HepG2 (cell line): ENCODE measurements around the gene GCN1. TPM values are rescaled to one million over a fixed set of nuclear protein-coding genes. Genes with fewer than 3 reads are reported as not detected.

Experiments used
- DMAP1 ChIP-seq: IDR thresholded peaks from 2 replicates; pipeline ENCODE4 v1.6.1; 2016
- FIP1L1 ChIP-seq: fragments of 200-400 bp; formaldehyde crosslinking; IDR thresholded peaks from 2 replicates; pipeline ENCODE4 v1.6.1; 2018; ENCODE audit warnings: low read depth, mild to moderate bottlenecking, low read length, moderate library complexity, borderline replicate concordance; ENCODE audit not compliant: insufficient read depth
- FOXP1 ChIP-seq, 2 experiments: fragments of 450-650 bp in 1 of 2; IDR thresholded peaks; 2 replicates each; pipeline ENCODE4 v1.6.1; 2017 to 2018; ENCODE audit warnings: antibody characterized with exemption in 1 of 2
- HDAC1 ChIP-seq: sonication (generic); formaldehyde crosslinking; IDR thresholded peaks from 2 replicates; pipeline ENCODE4 v1.5.1; 2020; ENCODE audit warnings: mild to moderate bottlenecking, missing genetic modification reagents
- MED13 ChIP-seq: sonication (generic); formaldehyde crosslinking; IDR thresholded peaks from 2 replicates; pipeline ENCODE4 v1.5.0; 2020; ENCODE audit warnings: missing genetic modification reagents
- MIER3 ChIP-seq: IDR thresholded peaks from 2 replicates; pipeline ENCODE4 v1.6.1; 2016; ENCODE audit warnings: missing compliant biosample characterization, borderline replicate concordance
- MYC ChIP-seq: sonication (generic); formaldehyde crosslinking; IDR thresholded peaks from 2 replicates; pipeline ENCODE4 v1.9.0; 2021; ENCODE audit warnings: missing genetic modification reagents, borderline replicate concordance
- PHF21A ChIP-seq: sonication (generic); formaldehyde crosslinking; IDR thresholded peaks from 2 replicates; pipeline ENCODE4 v1.5.0; 2020; ENCODE audit warnings: mild to moderate bottlenecking, missing genetic modification reagents
- RFXAP ChIP-seq: sonication (generic); formaldehyde crosslinking; IDR thresholded peaks from 2 replicates; pipeline ENCODE4 v1.4.0; 2020; ENCODE audit warnings: missing genetic modification reagents, borderline replicate concordance
- SATB2 ChIP-seq: sonication (generic); formaldehyde crosslinking; IDR thresholded peaks from 2 replicates; pipeline ENCODE4 v1.5.0; 2020; ENCODE audit warnings: missing genetic modification reagents
- TCF12 ChIP-seq, 2 experiments: fragments of 450-650 bp in 1 of 2; sonication (generic) in 1 of 2; formaldehyde crosslinking in 1 of 2; IDR thresholded peaks; 2 replicates each; pipeline versions ENCODE4 v1.6.1 to v1.8.0; 2017 to 2022; ENCODE audit warnings: antibody characterized with exemption in 1 of 2, mild to moderate bottlenecking in 1 of 2, missing genetic modification reagents in 1 of 2, moderate library complexity in 1 of 2
- ZC3H4 ChIP-seq: sonication (generic); formaldehyde crosslinking; IDR thresholded peaks from 2 replicates; pipeline ENCODE4 v1.4.0; 2020; ENCODE audit warnings: missing genetic modification reagents, borderline replicate concordance
- ZNF407 ChIP-seq: sonication (generic); formaldehyde crosslinking; IDR thresholded peaks from one replicate; pipeline ENCODE4 v1.5.1; 2020; ENCODE audit warnings: mild to moderate bottlenecking, missing genetic modification reagents; ENCODE audit errors: not compliant biosample characterization
- ZNF496 ChIP-seq: sonication (generic); formaldehyde crosslinking; IDR thresholded peaks from 2 replicates; pipeline ENCODE4 v1.8.1; 2023; ENCODE audit warnings: mild to moderate bottlenecking, moderate library complexity, missing genetic modification reagents; ENCODE audit not compliant: insufficient replicate concordance
- ZNF547 ChIP-seq: sonication (generic); formaldehyde crosslinking; IDR thresholded peaks from 2 replicates; pipeline ENCODE4 v1.5.1; 2020; ENCODE audit warnings: mild to moderate bottlenecking, missing genetic modification reagents
- ZNF670 ChIP-seq: sonication (generic); formaldehyde crosslinking; IDR thresholded peaks from 2 replicates; pipeline ENCODE4 v1.8.0; 2022; ENCODE audit warnings: mild to moderate bottlenecking, missing genetic modification reagents, borderline replicate concordance
- ZNF790 ChIP-seq: sonication (generic); formaldehyde crosslinking; IDR thresholded peaks from 2 replicates; pipeline ENCODE4 v1.8.0; 2022; ENCODE audit warnings: missing genetic modification reagents, mild to moderate bottlenecking, borderline replicate concordance
- polyA plus RNA-seq, 8 experiments: library from polyadenylated mRNA; depleted of rRNA in 3 of 8; stranded (reverse) in 7 of 8; unstranded in 1 of 8; fragments of >200 nt; fragmentation: Illumina TruSeq in 4 of 8; extraction: Trizol in 4 of 8; gene quantifications; 2 replicates each; pipeline versions ENCODE4 v1.2.1 to v1.2.3, GENCODE V29; 2011 to 2016; ENCODE audit warnings: low read depth in 4 of 8, missing spikeins in 1 of 8, mixed read lengths in 1 of 8; ENCODE audit not compliant: insufficient read depth in 1 of 8
- total RNA-seq, 5 experiments: library from RNA; depleted of rRNA; stranded (reverse); fragments of >200 nt; fragmentation: Illumina TruSeq; extraction: Trizol; gene quantifications; 2 replicates each; pipeline ENCODE4 v1.2.3, GENCODE V29; 2016; ENCODE audit warnings: low read depth in 1 of 5
- TF ChIP-seq, protein P1 (sequence below): sonication (generic); formaldehyde crosslinking; IDR thresholded peaks from 2 replicates; pipeline ENCODE4 v1.4.0; 2020; ENCODE audit warnings: missing genetic modification reagents

Gene GCN1
- total and polyA plus RNA-seq, 2 of the 13 experiments (the other 11 are each of a cell fraction or from before 2014, with no cell fraction given): 58.2 to 83.0 TPM

DNA sequence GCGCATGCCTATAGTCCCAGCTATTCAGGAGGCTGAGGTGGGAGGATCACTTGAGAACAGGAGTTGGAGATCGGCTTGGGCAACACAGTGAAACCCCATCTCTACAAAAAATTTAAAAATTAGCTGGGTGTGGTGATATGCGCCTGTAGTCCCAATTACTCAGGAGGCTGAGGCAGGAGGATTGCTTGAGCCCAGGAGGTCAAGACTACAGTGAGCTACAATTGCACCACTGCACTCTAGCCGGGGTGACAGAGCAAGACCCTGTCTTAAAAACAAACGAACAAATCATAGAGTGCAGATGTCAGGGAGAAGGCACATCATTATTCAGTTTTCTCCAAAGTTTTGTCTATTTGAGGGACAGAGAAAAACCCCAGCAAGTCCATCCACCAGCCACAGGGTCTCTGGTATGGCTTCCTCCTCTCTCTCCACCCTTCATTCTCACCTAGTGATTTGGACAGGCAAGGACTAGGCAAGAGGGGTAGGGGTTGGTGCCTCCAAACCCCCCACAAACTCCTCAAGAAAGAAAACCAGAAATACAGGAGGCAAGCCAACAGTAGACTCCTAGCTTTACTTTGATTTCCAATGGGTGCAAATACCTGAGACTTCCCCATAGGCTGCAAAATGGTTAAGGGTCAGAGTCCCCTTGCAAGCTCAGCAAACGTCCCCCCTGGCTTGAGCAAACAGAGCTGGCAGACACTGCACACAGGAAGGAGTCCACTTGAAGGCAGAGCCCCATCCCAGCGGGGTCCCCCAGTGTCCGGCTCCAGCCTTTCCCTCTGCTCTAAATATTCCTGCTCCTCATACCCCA, 32.9 kb upstream of the GCN1 start (continued):
- TF ChIP-seq ZNF496: no peak
- TF ChIP-seq ZC3H4 (CRISPR knock-in tag): no peak
- no peak for TF ChIP-seq HDAC1 (CRISPR knock-in tag)
- no peak for TF ChIP-seq PHF21A (CRISPR knock-in tag)
- TF ChIP-seq FIP1L1: no peak
- no peak for TF ChIP-seq TCF12 (IDR thresholded peaks at IDR 0.05)
- peak; percentile 50; the same call in 1 of the 2 replicates for TF ChIP-seq TCF12 (CRISPR knock-in tag; IDR thresholded peaks at IDR 0.05)
- TF ChIP-seq DMAP1 (CRISPR knock-in tag): no peak
- TF ChIP-seq, protein P1, sequence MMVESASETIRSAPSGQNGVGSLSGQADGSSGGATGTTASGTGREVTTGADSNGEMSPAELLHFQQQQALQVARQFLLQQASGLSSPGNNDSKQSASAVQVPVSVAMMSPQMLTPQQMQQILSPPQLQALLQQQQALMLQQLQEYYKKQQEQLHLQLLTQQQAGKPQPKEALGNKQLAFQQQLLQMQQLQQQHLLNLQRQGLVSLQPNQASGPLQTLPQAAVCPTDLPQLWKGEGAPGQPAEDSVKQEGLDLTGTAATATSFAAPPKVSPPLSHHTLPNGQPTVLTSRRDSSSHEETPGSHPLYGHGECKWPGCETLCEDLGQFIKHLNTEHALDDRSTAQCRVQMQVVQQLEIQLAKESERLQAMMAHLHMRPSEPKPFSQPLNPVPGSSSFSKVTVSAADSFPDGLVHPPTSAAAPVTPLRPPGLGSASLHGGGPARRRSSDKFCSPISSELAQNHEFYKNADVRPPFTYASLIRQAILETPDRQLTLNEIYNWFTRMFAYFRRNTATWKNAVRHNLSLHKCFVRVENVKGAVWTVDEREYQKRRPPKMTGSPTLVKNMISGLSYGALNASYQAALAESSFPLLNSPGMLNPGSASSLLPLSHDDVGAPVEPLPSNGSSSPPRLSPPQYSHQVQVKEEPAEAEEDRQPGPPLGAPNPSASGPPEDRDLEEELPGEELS (CRISPR knock-in tag): 0 out of 2 replicates have a peak, but pooled peaks have one; percentile 11
- no peak for TF ChIP-seq FOXP1 (IDR thresholded peaks at IDR 0.05)
- 0 out of 2 replicates have a peak, but pooled peaks have one; percentile 16 for TF ChIP-seq FOXP1 (CRISPR knock-in tag; IDR thresholded peaks at IDR 0.05)
- no peak for TF ChIP-seq RFXAP (CRISPR knock-in tag)
- TF ChIP-seq MYC: no peak
- TF ChIP-seq ZNF547 (CRISPR knock-in tag): no peak
- peak; percentile 13; the same call in 1 of the 2 replicates for TF ChIP-seq MIER3 (CRISPR knock-in tag)
- TF ChIP-seq ZNF790 (CRISPR knock-in tag): no peak
- no peak for TF ChIP-seq ZNF407 (CRISPR knock-in tag)
- no peak for TF ChIP-seq SATB2 (CRISPR knock-in tag)
- no peak for TF ChIP-seq MED13
- no peak for TF ChIP-seq ZNF670 (CRISPR knock-in tag)
